ENCODE results near the gene SIM1.

SIM1 gene

GRCh38 chr6:100464903-100465700, at the start of gene SIM1:
SIM1 (minus strand) TSS chr6:100464921; CDS start chr6:100463468, 1,453 bp downstream.
- DNase-seq, result no peak

GRCh38 chr6:100512203-100512862, 47.6 kb upstream of the SIM1 start:
- no peak for DNase-seq

GRCh38 chr6:100509101-100509500, 44.4 kb upstream of the SIM1 start:
- no peak for DNase-seq

- no peak for DNase-seq
Measured at GRCh38 chr6:100506651-100507050, 41.9 kb upstream of the SIM1 start.

GRCh38 chr6:100504786-100505737, 40.3 kb upstream of the SIM1 start:
- no peak for DNase-seq

GRCh38 chr6:100503043-100503705, 38.5 kb upstream of the SIM1 start:
- no peak for DNase-seq

DNA sequence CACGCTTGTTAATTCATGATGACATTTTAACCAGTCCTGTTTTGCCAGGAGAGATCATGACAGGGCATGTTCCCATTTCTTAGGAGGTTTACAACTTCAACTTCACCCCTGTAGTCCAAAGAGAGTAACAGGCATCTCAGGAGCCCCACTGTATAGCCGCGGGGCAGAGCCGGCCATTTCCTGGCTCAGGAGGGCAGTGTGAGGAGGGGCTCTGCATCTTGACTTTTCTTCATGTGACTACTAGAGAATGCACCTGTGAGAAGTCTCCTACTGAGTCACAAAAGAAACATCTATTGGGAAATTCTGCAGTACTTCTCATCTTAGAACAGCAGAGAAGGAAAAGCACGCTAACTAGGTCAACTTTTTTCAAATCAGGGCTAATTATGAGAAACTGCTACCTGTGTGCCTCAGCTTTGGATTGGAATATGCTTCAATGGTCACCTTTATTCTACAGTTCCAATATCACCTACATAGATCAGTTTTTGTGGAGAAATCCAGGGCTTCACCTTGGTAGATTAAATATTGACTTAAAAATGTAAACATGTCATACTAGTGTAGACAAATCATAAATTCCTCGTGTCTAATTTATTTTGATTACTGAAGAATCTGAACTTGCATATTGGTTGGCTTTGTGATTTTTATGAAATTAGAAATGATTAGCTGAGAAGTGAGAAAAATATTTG, 28.6 kb upstream of the SIM1 start:
- no peak for DNase-seq

- no peak for DNase-seq
Measured at GRCh38 chr6:100491952-100492670, 27.4 kb upstream of the SIM1 start.

DNA sequence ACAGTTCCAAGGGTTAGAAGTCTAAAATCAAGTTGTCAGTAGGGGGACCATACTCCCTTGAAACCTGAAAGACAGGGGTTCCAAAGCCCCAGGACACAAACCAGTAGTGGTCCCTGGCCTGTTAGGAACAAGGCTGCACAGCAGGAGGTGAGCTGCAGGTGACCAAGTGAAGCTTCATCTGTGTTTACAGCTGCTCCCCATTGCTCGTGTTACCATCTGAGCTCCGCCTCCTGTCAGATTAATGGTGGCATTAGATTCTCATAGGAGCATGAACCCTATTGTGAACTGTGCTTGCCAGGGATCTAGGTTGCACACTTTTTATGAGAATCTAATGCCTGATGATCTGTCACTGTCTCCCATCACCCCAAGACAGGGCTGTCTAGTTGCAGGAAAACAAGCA, 25.3 kb upstream of the SIM1 start:
- DNase-seq, result no peak

- DNase-seq, result no peak
Measured at GRCh38 chr6:100488244-100488643, 23.5 kb upstream of the SIM1 start.

DNA sequence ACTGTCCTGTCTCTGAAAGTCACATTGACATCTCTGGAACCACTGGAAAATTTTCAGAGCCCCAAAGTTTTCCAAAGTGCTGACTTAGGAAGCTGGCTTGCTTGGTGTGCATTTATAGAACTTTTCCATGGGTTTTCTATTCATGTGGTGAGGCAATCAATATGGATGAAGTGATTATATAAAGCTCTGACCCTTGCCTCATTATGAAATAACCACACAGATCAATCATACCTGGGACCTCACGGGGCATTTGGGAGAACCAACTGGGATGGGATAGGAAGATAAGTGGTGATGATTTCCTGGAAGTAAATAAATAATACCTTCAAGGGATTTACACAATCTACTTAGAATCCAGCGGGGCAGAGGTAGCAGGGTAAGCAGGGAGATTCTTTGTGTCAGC, 22.9 kb upstream of the SIM1 start:
- no peak for DNase-seq

DNA sequence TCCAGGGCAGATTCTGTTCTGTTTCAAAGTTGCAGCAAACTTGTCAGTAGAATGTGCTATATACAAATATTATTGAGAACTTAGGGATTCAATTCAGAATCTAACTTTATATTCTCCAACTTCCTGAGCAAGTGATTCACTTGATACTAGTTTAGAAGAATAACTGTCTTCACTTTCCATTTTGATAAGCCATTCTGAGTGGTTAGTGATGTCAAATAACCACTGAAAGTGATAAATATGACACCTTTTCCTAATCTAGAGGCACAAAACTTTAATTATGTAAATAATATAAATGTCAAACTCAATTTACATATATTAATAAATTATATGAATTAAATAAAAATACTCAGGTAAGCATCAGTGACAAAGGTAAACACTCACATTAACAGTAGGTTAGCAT, 20.5 kb upstream of the SIM1 start:
- DNase-seq, result no peak

GRCh38 chr6:100484474-100484873, 19.8 kb upstream of the SIM1 start:
- no peak for DNase-seq

DNA sequence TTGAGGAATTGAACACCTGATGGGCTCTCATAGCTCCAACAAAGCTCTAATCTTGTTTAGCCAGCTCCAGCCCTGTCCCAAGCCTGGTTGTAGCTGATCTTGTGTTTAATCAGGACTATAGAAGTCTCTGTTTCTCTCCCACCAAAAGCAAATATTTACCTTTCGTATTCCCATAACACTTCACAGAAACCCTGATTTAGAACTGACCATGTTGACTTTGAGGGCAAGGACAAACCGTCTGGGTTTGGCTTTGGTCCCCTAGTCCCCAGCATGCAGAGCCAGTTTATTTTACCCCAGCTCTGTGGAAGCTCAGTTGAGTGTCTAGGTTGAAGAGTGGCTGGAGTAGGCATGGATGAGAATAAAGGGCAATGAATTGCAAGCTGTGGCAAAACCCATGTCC, 18.0 kb upstream of the SIM1 start:
- no peak for DNase-seq

DNA sequence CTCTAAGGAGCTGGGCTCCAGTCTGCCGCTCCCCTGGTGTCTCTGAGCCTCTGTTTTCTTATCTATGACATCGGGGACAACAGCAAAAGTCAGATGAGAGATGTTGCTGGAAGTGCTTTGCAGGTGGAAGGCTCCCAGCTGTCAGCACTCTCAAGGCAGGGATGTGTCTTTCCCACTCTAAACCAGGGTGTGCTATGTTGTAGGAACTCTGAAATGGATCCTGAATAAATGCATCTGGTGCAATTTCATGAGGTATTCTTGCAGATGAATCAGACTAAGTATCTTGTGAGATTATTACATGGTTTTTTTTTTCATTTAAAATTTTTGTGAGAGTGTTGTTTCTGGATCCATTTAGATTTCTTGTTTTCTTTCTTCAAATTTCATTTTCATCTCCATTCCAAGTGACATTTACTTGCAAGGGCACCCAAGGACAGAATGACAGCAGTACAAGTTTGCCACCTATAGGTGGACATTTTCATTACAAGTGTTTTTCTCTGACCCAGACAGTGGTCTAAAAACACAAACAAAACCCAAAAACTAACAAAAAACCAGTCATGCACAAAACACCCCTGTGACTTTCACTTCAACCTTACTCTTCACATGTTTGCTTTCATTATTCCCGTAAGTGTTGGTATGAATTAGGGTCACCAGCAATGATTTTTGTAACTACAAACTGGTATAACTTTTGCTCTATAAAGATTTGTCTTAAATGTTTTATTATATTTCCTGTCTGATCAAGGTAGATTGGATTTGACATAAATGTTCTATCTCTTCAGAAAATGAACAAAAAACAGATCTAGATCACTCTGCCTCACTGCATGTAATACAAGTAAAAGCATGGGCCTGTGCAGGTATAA, 14.7 kb upstream of the SIM1 start:
- DNase-seq, result peak in 1 of 2 experiments; percentile 44

- no peak for DNase-seq
Measured at GRCh38 chr6:100475554-100476320, 11.0 kb upstream of the SIM1 start.

DNA sequence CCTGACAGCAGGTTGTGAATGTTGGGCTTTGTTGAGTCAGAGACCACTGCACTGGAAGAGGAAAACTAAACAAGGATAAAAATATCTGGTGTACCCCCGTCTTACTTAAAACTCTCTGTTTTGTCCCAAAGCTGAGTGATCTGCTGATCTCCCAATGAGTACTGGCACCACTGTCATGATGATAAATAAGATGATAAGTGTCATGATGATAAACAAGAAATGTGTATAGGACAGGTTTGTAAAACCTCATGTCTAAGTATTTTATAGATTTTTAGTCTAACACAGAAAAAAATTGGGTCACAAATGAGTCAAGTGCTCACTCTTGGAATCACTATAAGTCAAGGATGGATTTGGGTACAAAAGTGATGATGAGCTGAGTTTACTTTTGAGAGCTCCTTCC, 8.5 kb upstream of the SIM1 start:
- no peak for DNase-seq

GRCh38 chr6:100472674-100473073, 8.0 kb upstream of the SIM1 start:
- DNase-seq, result no peak

DNA sequence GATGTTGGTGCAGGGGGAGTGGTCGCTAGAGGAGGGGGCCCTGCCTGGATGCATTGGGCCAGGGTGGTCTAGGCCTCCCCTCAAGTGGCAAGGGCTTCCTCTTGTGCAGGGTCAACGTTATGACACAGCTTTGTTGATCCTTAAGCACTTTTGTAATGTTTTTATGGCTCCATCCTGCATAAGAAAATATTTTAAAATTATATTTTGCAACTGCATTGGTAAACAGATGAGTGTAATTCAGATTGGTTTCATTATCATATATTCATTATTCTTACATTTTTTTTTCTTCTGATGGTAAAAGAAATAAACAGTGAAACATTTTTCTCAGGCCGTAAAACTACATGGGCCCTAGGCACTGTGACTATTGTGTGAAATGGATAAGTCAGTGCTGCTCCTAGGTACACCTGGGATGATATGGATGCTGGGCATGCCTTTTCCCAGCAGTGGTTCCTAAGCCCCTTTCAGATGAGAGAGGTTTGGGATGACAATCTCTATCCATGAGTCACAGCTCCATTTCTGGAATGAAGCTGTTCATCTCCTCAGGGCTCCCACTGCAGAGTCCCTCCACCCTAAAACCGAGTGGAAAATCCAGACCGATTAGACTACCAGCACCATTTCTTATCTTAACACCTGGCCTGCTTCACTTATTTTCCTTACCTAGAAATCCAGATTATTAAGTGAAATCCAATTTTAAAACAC, 5.8 kb upstream of the SIM1 start:
- DNase-seq, result no peak

Measured in SW 1271 (cell line).